Right kidney (tissue), 9 donors: ENCODE results near the gene TSPAN9.

Experiments used
- DNase-seq: peaks from one replicate; pipeline ENCODE4 v3.0.0-alpha.2; 2016
- long read RNA-seq, 8 donors: transcript quantifications; one replicate each; lab custom pipeline, GENCODE V29; 2026

TSPAN9 gene, protein sequence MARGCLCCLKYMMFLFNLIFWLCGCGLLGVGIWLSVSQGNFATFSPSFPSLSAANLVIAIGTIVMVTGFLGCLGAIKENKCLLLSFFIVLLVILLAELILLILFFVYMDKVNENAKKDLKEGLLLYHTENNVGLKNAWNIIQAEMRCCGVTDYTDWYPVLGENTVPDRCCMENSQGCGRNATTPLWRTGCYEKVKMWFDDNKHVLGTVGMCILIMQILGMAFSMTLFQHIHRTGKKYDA
- long read RNA-seq, donor 1, full-length matches to known transcripts: 26 of 26 reads
- long read RNA-seq, donor 1, partial matches to known transcripts: 0 of 26 reads
- long read RNA-seq, donor 1, other reads (novel, unspliced or antisense): 0 of 26 reads
- long read RNA-seq, donor 2, full-length matches to known transcripts: 34 of 9,304 reads
- long read RNA-seq, donor 2, partial matches to known transcripts: 9,270 of 9,304 reads
- long read RNA-seq, donor 2, other reads (novel, unspliced or antisense): 0 of 9,304 reads
- long read RNA-seq, donor 3, full-length matches to known transcripts: 8 of 13 reads
- long read RNA-seq, donor 3, partial matches to known transcripts: 5 of 13 reads
- long read RNA-seq, donor 3, other reads (novel, unspliced or antisense): 0 of 13 reads
- long read RNA-seq, donor 4, full-length matches to known transcripts: 15 of 15 reads
- long read RNA-seq, donor 4, partial matches to known transcripts: 0 of 15 reads
- long read RNA-seq, donor 4, other reads (novel, unspliced or antisense): 0 of 15 reads
- long read RNA-seq, donor 5, full-length matches to known transcripts: 21 of 39 reads
- long read RNA-seq, donor 5, partial matches to known transcripts: 18 of 39 reads
- long read RNA-seq, donor 5, other reads (novel, unspliced or antisense): 0 of 39 reads
- long read RNA-seq, donor 6, full-length matches to known transcripts: 19 of 35 reads
- long read RNA-seq, donor 6, partial matches to known transcripts: 16 of 35 reads
- long read RNA-seq, donor 6, other reads (novel, unspliced or antisense): 0 of 35 reads
- long read RNA-seq, donor 7, full-length matches to known transcripts: 21 of 60 reads
- long read RNA-seq, donor 7, partial matches to known transcripts: 39 of 60 reads
- long read RNA-seq, donor 7, other reads (novel, unspliced or antisense): 0 of 60 reads
- long read RNA-seq, donor 8, full-length matches to known transcripts: 15 of 79 reads
- long read RNA-seq, donor 8, partial matches to known transcripts: 64 of 79 reads
- long read RNA-seq, donor 8, other reads (novel, unspliced or antisense): 0 of 79 reads

DNA sequence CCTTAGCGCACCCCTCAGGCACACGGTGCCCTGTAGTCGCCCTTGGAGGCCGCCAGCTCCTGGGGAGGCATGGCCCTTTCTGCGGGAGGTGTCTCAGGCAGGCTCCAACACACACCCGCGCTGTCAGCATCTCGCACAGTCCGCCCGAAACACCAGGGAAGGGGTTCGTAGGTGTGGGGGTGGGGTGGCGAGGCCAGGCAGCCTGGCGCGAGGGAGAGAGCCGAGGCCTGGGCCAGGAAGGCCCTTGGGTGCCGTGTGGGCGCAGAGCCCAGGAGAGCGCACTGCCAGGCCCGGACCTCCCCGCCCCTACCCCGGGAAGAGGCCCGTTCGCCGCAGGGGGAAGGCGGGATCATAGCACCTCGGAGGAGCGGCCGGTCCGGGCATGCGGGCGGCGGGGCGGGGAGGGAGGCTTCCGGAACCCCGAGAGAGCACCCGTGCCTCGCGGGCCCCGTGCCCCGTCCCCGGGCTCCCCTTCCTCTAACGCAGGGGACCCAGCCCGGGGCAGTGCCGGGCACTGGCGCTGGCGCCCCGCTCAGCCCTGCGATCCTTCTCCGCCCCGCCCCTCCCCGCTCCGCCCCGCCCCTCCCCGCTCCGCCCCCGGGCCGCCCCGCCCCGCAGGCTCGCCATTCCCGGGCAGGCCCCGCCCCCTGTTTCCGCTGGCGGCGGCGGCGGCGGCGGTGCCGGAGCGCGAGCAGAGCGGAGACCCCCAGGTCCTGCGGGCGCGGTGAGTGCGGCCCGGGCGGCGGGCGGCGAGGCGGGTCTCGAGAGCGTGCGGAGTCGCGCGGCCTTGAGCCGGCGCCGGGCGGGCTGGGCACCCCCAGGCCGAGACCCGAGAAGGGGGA lies at the start of gene TSPAN9:
TSS of gene TSPAN9 (plus strand) at position 650 of the 842 bp plus-strand sequence. CDS start 123,815 bp downstream, outside the sequence.
- peak; percentile 93 for DNase-seq

DNA sequence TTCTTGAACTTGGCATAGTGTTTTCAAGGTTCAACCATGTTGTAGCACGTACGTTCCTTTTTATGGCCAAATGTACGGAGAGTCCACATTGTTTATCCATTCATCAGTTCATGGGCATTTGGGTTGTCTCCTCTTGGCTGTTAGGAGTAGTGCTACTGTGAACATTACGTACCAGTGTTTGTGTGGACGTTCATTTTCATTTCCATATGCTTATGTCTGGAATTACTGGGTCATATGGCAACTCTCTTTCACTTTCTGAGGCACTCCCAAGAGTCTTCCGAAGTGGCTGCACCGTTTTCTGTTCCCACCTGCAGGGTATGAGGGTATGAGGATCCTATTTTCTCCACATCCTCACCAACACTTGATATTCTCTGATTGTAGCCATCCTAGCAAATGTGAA lies 49.1 kb upstream of the TSPAN9 start:
- no peak for DNase-seq

DNA sequence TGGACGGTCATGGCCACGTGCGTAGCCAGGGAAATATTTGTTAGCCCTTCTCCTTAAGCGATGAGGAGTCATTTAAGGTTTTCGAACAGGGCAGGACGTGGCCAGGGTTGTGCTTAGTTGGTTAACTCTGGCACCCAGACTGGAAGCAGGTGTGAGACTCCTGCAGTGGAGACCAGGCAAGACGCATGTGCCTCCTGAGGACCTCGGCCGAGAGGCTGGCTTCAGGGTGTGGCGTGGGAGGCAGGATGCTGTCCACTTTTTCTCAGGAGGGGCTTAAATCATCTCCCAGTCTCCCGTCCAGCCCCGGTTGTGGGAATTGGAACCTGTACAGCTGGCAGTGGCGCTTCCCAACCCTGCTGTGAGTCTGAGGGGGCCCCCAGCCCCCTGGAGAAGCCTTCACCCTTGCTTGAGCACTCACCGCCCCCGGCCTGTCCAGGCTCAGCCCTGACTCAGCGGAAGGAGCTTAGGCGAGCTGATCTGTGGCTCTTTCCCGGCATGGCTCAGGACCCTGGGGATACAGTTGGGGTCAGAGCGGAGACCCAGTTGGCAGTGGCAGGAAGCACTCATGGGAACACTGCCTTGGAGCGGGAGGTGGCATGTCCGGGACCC lies 46.3 kb upstream of the TSPAN9 start:
- no peak for DNase-seq

- DNase-seq: no peak
These were observed 45.0 kb upstream of the TSPAN9 start for GRCh38 chr12:3032161-3032560.

- DNase-seq: peak; percentile 66
These were observed 44.2 kb upstream of the TSPAN9 start for GRCh38 chr12:3032770-3033538.

DNA sequence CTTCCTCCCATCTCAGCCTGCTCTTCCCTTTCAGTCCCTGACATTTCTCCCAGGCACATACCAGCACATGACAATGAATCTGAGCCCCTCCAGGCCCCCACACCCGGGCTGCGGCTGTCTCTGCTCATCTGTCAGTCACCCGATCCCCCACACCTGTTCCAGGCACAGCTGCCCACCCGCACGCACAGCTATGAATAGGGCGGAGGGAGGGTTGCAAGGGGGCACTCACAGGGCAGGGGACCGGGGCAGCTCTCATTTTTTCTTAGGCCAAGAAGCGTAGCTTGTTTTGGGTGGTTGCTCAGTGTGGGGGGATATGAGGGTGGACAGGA lies 43.7 kb upstream of the TSPAN9 start:
- no peak for DNase-seq

DNA sequence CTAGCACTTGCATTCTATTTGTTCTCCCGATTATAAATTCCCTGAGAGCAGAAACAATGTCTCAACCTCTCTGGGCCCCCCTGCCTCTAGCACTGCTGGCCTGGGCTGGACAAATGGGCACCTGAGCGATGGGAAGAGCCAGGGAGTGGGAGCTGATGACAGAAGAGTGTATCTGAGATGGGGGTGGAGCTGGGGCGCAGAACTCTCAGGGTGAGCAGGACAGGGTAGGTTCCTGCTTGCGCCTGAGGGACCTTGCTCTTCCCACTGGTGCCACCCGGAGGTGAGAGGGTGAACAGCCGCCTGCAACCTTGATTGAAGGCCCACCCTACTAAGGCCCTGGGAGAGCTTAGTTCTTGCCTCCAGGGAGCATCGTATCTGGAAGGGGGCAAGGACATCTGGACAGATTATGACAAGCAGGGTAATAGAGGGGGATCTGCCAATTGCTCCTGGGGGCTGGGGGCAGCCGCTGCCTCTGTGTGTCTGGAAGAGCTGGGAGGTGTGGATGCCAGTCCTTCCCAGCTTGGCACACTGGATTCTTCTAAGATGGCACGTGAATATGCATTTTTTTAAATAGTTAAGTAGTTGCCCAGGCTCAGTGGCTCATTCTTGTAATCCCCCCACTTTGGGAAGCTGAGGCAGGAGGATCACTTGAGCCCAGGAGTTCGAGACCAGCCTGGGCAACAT lies 43.0 kb upstream of the TSPAN9 start:
- DNase-seq: peak; percentile 58

- DNase-seq: no peak
These were observed 42.0 kb upstream of the TSPAN9 start for GRCh38 chr12:3035171-3035570.

GRCh38 chr12:3035815-3036702 lies 41.1 kb upstream of the TSPAN9 start:
- no peak for DNase-seq

DNA sequence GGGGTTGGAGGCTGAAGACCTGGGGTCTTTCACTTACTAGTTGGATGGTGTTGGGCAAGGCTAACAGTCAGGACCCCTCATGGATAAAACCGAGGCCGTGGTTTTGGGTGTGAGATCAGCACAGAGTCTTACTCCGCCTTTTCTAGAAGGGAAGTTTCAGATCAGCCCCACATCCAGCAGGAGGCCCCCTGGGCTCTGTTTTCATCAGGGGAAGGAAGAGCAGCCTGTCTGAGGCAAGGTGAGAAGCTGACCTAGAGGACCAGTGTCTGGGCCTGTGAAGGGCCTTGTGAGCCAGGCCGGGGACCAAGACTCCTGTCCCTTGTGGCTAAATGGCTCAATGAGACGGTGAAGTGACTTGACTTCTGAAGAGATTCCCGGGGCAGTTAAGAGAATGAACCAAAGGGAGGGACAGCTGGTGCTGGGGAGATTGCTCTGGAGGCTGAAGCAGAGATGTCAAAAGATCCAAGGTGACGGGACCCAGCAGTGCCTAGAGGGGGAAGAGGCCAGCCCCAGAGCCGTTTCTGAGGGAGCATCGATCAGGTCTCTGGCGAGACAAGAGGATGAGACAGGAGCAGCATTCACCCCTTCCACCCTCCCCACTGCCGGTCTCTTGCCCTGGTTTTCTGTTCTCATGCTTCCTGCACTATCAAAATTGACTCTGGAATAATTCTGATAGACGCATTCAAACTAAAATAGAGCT lies 40.1 kb upstream of the TSPAN9 start:
- no peak for DNase-seq

DNA sequence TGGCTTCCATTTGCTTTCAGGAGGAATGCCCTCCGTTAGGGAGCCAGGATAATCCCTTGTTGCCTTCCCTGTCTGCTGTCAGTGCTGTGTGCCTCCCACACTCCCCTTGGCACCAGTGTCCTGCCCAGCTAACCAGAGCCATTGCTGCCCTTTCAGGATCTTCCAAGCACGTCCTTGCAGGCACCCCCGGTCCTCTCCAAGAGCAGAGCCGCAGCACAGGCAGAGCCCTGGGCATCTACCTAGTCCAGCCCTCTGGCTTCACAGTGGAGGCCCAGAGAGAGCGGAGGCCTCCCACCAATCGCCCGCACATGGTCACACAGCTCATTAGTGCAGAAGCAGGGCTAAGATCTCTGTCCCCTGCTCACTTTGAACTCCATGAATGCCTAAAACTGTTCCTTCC lies 39.0 kb upstream of the TSPAN9 start:
- no peak for DNase-seq

DNA sequence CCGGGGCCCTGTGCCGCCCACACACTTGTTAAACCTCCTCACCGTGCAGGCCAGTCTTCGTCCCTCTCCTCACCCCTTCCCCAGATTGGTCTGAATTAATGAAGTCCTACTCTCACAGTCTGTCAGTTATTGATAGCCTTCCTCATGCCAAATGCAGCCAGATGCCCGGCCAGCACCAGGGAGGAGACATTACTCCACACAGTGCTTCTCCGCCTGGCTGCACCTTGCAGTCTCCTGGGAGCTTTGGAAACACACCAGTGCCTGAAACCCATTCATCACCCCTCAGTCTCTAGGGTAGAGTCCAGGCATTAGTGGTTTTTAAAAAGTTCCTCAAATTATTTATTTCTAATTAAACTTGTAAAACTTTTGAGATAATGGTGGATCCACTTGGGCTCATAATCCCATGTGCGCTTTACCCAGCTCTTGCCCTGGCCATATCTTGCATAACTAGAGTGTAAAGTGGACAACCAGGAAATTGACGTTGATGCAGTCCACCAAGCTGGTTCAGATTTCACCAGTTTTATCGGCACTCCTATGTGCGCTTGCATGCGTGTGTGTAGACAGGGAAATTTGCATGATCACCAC lies 38.2 kb upstream of the TSPAN9 start:
- DNase-seq: no peak

DNA sequence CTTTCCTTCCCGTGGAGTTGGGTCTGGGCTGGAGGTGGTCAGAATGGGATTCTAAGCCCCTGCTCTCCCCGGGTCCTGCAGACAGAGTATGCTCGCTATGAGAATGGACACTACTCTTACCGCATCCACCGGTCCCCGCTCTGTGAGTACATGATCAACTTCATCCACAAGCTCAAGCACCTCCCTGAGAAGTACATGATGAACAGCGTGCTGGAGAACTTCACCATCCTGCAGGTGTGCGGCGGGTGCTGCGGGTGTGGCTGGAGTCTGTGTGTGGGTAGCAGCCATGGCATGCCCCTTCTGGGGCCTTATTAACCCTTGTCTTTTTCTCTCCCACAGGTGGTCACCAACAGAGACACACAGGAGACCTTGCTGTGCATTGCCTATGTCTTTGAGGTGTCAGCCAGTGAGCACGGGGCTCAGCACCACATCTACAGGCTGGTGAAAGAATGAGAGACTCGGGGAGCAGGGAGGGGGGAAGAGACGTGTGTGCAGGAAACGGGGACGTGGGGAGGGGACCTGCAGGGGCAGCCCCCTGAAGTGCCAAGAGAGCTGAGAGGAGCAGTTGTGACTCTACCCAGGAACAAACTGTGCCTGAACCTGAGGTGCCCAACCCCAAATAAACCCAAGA lies 37.0 kb upstream of the TSPAN9 start:
- no peak for DNase-seq

DNA sequence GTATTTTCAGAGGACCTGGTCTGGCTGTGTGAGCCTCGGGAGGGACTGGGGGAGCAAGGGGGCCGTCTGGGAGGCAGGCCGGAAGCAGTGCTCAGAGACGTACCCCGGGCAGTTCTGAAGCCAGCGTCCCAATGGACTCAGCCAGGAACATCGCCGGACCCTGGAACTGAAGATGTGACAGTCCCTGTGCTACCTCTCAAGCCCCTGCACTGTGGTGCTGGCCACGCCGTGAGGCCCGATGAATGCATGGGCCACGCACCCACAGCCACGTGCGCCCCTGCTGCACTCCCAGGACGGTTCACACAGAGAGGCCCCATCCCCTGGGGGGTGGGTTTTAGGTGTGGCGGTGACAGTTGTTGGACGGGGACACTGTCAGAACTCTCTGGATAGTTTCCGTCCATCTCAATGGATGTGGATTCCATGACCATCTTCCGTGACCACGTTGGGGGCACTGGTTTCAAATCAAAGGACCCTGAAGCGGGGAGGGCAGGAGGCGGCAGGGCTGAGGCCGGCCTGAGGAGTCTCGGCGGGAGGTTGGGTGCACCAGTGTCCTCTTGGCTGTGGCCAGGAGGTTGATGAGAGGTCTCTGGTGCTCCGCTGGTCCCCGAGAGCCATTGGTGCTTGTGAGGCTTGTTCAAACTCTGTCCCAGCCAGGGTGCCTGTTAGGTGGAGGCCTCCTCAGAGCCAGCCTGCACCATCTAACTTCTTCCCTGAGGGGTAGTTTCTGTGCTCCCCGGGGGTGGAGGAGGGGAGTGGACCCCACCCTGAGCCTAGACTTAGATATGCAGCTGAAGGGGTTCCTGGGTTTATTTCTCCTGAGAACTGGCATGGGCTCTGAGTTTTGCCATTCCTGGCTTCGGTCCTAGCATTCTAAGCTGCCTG lies 36.3 kb upstream of the TSPAN9 start:
- DNase-seq: no peak

DNA sequence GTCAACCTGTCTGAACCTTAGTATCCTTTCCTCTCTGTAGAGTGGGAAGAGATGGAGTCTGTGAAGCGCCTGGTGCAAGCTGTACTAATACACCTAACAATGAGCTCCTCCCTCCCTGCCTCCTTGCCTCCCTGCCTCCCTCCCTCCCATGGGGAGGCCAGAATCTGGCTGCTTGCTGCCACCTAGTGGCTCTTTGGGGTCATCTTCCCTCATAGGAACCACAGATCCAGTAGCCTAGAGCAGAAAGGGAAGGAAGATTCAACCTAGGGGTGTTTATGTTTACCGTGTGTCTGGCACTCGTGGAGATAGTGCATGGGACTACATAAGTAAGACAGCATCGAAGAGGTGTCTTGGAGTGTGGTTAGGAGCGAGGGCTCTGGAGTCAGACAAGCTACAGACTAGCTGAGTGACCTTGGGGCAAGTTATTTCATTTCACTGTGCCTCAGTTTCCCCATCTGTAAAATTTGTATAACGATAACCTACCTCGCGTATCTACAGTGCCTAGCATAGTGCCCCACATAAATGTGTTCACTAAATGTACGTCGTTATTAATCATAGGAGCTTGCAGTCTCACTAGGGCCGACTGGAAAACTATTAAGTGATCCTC lies 35.5 kb upstream of the TSPAN9 start:
- DNase-seq: no peak

- no peak for DNase-seq
These were observed 34.8 kb upstream of the TSPAN9 start for GRCh38 chr12:3042394-3042793.
